ENCODE measurements around the gene CHST15.
"Not testable (repeated sequence)": the region's sequence is repeated elsewhere in the genome, so short reads cannot be mapped to it uniquely, and the experiment has no call there.

CHST15 gene

DNA sequence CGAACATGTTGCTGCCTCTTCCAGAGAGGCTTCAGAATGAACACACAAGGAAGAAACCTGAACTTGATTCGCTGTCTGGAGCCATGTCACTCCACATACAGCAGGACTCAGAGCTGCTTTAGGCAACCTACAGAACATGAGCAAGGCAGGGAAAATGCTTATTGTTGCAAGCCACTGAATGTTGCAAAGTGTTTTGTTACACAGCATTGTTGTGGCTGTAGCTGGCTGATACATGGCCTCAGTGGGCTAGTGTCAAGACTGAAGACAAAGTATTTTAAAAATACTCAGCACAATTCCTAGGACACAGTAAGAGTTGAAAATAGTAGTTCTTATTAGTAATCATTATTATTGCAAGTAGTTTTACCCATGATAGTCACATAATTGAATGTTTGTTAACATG lies 3.1 kb upstream of the CHST15 start:
- no peak for DNase-seq

DNA sequence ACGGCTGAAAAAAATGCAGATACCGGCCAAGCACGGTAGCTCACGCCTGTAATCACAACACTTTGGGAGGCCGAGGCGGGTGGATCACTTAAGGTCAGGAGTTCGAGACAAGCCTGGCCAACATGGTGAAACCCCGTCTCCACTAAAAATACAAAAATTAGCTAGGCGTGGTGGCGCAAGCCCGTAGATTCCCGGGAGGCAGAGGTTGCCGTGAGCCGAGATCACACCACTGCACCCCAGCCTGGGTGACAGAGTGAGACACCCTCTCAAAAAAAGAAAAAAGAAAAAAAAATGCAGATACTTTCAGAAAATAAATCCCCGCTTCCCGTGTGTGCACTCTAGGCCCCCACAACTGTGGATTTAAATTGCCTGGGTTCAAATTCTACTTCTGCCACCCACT lies 2.4 kb upstream of the CHST15 start:
- DNase-seq = not testable (repeated sequence)

DNA sequence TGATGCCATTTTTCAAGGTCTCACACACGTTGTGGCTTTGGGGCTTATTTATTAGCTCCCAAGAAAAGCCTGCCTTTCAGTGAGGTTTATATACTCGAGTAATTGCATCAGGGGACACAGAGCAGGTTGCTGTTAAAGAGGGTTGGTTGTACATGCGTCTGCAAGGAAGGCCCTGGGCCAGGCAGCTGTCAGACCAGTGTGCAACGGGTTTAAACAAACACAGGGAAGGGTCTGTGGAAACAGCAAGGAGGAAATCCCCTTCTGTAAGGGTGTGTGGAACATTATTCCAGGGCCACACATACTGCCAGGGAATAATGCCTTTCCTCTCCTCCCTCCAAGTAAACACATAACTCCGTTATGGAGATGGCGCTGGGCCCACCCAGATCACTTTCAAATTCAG lies 1.7 kb upstream of the CHST15 start:
- no peak for DNase-seq

DNA sequence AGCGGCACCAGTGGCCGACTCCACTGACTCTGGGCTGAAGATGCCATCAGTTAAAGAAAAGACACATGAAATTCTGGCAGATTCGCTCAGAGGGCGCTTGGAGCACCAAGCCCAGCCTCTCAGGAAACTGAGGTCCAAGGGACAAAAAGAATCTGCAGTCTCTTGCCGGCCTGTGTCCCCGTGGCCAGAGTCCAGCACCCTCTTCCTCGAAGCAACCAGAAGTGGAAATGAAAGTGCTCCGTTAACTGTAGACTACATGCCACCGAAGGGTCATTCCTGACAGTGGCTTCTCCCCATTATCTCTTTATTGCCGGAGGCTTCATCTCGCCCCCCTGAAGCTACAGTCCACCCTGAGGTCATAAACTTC lies 1.0 kb upstream of the CHST15 start:
- no peak for DNase-seq

DNA sequence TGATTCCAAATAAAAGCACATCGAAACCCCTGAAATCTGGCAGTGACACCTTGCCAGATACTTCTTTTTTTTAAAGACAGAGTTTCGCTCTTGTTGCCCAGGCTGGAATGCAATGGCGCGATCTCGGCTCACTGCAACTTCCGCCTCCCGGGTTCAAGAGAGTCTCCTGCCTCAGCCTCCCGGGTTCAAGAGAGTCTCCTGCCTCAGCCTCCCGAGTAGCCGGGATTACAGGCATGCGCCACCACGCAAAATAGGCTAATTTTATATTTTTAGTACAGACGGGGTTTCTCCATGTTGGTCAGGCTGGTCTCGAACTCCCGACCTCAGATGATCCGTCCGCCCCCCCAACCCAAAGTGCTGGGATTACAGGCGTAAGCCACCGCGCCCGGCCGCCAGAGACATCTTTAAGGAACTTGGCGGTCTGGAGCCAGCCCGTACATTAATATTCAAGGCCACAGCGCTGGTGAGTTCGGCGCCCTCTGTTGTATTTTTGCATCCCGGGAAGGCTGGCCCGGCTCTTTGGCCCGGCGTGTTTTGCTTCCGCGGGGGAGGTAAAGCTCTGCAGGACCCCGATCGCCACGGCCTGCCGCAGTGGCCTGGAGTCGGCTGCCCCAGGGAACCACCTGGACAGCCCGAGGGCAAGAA lies 498 bp upstream of the CHST15 start:
- DNase-seq = not testable (repeated sequence)

DNA sequence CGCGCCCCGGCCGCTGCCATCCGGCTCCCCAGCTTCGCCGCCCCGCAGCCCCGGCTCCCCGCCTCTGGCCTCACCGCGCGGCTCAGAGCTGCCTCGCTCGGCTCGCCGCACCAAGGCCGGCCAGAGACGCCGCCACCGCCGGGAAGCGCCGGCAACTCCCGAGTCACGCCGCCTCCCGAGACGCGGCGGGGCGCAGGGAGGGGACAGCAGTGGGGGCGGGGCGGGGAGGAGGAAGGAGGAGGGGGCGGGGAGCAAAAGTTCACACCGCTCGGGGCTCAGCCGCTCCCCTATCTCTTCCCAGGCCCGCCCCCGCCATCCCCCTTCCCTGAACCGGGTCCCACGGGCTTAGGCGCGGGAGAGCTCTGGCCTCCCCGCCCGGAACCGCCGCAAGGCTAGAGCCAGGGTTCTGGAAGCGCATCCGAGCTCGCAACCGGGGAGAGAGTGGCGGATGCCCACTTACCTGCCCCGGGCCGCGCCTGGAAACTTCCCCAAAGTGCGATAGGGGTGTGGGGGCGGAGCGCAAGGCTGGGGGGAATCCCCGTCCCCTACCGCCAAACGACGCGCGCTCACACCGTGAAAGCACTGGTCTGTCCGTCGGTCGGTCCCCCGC lies 1.0 kb downstream of the CHST15 start:
- DNase-seq = no peak

DNA sequence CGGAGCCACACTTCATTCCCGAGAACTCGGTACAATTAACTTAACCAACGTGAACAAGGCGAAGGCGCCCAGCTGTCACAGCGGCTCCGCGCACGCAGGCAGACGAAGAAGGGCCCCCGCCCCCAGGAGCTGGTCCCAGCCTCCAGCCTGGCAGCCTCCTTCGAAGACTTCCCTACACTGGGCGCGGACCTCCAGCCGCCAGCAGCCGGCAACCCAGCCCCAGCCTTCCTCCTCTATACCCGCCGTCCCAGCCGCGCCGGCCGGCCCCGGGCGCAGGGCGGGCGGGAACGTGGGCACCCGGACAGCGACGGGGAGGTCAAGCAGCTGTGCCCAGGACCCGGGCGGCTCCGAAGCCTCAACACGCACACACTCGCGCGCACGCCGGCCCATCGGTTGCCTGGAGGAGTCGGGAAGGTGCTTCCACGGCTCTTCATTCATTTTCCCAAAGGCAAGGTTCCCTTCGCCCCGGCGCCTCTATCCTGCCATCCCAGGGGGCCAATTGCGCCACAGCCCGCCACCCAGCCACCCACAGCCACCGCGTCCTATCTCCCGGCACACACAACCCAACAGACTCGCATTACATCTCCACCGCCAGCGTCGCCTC lies 1.6 kb downstream of the CHST15 start:
- DNase-seq = no peak

DNA sequence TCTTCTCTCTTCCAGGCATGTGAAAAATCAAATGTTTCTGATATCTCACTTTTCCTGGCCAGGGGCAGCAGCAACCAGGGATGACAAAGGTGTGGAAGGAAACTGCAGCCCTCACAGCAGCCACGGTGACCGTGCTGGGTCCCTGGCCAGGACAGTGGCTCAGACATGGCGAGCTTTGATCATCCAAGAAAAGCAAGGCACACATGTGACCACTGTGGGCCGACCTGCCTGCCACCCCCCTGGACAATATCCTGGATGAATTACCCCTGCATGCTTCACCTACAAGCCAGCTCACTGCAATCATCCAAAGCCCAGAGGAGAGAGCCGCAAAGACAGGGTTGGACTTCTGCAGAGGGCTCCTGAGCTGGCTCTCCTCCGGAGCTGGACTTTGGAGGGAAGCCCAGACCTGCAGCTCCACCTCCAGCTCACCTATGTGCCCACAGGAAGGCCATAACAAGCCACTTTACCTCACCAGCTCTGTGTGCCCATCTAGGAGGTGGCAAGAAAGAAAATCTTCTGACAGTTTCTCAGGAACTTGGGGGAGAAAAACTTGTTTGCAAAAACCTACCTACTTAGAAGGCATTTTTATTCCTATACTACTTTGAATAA lies 2.7 kb downstream of the CHST15 start:
- DNase-seq = no peak

DNA sequence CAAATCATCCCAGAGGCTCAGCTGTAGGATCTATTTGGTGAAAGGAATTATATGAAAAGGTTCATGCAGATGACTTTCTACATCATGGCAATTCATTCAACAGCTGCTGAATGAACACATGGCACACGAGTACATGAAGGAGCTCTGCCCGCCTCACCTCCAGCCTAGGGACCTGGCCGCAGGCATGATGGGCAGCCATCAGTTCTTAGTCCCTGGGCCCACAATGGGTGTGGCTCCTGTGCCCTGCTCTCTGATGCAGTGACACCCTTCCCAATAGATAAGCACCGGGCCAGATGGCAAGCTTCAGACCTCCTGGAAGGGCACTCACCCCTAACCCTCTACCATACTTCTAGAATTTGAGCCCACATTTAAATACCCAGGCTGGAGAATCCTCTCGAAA lies 3.5 kb downstream of the CHST15 start:
- no peak for DNase-seq

DNA sequence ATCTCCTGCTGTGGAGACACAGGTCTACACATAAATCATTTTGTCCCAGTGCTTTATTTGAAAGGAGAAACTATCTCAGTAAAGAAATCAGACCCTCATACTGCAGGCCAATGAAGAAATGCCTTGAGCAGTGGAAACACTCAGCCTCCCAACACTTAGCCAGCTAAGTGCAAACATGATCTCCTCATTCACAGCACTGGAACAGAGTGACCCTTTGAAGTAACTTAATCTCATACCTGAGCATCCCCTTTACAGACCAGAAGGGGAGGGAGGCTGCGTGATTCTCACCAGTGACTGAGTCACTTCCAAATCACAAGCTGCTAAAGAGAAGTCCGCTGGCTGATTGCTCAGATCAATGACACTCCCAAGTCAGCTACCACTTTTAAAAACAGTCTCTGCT lies 4.5 kb downstream of the CHST15 start:
- no peak for DNase-seq

DNA sequence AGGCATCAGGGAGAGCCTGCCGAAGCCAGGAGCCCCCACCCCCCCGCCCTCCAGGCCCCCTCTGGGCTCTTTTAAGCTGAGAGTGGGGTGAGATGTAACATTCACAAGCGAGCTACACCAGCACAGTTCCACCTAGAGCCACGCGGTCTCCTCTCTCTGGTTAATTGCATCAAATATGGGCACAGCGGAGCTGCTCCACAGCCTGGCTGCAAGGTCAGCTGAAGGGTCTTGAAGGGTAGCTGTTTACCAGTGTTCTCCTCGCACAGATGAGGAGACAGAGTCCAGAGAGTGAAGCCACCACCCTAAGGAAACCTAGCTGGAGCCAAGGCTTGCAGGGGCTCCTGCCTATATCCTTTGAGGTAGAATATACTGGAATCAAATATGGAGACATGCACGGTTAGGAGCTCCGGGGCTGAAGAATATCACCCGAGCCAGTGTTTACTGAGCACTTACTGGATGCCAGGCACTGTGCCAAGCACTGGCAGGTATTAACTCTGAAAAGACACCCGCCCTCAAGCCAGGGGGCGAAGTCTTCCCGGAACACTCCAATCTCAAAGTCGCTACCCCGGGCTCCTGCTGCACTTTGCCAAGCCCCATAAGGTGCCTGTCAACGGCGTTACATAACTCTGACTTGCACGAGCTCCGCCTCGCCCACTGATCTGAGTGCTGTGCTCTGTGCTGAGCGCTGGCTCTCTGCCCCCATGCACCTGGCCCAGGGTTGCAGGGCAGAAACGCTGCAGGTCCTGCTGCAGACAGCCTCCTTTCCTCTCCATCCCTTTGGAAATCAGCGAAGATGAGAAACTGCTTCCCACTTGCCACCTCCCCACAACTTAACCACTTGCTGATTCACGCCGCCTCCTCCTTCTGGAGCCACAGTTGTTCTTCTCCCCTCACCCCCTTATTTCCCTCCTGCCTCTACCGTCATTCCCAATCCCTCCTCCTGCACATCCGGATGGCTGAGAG lies 5.4 kb downstream of the CHST15 start:
- no peak for DNase-seq

DNA sequence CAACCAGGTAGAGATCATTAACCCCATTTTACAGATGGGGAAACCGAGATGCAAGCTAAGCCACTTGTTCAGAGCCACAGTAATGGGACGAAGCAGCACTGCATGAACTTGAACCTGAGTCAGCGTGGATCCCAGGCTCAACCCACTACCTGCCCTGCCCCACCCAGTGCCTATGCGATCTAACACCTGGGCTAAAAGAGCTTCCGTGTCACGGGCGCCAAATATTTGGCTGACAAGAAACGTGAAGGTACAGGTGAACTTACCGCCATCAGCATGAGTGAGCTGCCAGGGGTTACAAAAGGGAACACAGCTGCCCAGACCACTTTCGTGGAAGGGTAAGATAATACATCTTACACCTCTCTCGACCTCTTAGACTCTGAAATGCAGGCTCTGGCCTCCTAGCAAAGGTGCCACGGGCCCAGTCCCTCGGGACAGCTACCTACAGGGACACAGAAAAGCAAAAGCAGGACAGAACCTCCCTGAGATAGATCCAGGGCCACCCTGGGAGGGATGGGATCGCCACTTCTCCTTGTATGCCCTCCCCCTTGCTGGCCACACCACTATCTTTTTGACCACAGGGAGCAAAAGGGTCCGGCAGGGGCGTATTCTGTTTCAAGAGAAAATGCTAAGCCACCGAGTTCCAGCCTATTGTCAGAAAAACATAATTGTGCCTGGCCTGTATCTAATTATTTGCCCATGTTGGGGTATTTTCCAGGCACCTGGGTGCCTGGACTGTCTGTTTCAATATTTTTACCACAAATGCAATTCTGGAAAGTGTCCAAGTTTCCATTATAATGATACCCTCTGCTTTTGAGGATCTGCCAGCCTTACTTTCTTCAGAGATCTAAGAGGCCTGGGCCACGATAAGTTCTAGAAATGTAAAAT lies 6.4 kb downstream of the CHST15 start:
- DNase-seq = no peak

DNA sequence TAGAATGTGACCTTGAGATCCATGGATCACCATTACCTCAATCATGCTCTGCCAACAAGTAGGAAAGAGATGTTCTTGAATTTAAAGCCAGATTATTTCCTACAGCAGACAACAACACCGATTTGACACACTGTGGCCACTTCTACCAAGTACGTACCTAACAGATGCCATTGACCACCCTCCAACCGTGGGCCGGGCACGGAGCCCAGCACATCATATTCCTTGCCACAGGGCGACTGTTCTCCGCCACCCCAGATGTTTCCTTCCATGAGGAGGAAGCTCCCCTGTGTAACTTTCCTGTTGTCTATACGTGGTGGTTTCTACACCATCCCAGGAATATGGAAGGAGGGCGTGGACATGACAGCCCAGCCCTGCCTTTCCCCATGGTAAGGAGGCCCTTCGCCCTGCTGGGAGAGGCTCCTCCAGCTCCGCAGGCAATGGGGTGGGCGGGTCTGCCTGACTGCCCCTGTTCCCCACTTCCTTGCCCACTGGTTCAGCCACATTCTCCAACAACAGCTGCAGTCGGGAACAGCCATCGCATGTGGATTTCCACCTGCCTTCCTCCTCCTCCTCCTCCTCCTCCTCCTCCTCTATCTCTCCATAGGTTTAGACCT lies 7.2 kb downstream of the CHST15 start:
- no peak for DNase-seq

DNA sequence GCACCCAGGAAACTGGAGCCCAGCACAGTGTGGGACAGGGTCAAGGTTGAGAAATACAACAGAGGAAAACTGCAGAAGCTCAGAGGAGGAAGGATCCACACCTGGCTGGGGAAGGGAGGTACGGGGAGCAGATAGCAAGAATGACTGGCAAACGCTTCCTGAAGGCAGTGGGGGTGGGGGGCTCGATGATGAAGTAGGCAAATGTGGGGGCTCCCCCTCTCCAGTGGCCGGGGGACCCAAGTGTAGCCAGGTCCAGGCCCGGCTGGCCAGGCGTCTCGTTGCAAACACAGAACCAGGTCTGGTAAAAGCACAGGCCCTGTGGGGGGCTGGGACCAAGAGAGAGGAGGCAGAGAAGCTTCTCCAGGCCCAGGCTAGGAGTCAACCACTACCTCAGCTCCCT lies 7.7 kb downstream of the CHST15 start:
- DNase-seq = no peak

DNA sequence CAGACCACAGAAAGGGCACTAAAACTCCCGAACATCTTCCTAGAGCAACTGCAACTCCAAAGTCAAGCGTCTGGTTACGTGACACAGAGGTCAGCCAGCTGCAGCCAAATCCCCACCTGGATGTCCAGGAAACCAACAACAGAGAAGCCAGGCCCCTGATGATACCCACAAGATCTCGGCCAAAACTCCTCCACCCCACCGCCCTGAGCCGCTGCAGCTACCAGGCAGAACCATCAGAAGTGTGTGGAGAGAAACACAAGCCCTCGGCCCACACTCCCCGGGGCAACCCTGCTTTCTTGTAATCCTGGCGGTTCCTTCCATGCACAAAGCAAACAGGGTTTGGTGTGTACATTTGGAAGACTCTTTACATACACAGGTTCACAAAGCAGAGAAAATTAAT lies 8.7 kb downstream of the CHST15 start:
- no peak for DNase-seq

DNA sequence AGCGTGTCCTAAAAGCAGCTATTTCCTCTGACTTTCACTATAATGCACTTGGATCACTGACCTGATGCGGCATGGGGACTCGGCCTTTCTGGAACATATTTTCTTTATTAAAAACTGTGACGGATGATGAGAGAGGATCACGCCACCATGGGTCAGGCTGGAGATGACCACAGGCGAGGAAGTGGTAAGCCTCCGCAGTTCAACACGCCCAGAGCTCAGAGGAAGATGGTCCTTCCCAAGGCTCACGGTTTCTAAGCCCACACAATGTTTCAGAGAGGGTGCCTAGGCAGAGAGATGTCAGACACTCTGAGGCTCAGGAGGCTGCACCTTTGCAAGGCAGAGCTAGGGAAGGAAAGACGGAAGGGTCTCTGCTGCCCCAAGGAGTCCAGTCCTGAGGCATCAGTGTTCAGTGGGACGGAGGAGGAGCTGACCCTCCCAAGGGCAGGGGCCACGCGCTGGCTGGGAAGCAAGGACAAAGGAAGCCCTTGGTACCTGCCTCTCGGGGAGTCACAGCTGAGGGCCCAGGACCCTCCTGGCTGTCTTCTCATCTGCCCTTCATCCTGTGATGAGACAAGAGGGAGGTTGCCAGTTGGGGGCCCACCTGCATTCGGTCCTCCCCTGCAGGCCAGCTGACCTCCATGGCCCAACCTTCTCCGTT lies 9.5 kb downstream of the CHST15 start:
- no peak for DNase-seq

DNA sequence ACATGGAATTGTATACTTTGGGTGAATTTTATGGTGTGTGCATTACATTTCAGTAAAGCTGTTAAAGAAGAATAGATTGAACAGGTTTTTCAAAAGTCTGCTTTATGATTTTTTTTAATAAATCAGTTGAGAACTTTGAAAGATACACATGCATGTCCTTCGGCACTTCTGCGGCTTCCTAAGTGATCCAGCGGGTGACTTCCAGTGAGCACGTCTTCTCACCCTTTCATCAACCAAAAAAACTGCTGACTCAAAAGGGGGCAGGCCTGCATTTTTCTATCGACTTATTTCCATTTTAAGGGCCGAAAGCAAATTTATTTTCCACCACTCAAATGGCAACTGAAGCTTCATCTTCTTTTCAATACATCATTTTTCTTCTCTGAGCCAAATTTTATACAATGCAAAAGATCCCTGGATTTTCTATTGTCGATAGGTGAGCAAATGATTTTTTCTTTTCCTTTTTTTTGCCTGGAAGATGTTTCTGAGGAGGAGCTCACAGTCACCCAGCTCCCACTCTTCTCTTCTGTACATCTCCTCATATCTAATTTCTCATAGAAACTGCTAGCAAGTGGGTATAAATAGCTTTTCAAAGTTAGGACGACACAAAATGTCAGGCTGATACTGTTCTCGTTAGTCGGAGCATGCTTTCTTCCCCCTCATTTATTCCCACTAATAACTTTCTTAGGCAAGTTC lies 10.2 kb downstream of the CHST15 start:
- no peak for DNase-seq

DNA sequence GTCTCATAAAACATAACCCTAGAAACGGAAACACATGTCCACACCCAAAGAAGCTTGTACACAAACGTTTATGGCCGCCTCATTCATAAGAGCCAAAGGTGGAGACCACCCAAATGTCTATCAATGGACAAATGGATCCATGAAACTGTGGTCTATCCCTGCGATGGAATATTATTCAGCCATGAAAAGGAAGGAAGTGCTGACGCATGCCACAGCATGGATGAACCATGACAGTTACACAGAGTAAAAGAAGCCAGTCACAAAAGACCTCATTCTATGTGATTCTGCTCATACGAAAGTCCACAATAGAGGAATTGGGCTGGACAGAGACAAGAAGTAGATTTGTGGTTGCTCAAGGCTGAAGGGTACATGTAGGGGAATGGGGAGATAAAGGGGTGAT lies 10.8 kb downstream of the CHST15 start:
- no peak for DNase-seq

DNA sequence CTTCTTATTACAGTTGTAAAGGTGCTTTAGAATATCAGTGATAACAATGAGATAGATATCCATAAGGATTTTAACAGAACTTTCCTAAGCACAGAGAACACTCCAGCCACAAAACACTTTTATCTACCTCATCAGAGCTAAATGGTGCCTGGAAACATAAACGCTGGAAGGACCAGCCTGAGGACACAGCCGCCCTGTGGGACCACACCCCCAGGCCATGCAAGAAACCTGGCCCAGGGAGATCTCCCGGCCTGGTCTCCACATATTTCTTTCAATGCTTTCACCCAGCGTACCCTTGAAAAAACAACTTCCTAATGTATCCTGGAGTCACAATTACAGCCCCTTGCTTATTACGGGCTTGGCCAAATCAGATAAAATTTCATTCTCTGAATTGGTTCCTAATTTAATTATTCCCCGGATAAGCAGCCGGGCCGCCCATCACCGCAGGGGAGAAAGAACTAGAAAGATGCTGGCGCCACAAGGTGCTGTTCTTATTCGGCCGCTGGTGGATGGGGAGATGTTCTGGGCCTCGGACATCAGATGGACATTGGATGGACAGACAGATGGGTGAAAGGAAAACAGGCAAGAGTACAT lies 11.8 kb downstream of the CHST15 start:
- no peak for DNase-seq

DNA sequence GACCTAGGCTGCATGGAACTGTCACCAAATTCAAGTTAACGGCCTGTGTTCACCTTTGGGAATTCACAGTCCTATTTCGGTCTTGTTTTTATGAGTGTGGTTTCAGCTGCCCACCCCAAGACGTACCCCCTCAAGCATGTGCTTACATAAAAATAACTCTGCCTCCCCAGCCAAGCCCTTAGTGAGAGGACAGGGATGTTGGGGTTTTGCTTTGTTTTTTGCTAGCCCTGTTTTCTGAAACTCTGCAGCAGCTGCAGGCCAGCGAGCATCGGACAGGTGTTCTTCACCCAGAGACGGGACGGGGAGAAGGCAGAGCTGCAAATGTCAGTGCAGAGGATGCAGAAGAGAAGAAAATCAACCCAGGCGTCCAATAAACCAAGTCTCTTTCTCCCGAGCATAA lies 13.5 kb downstream of the CHST15 start:
- no peak for DNase-seq
